HepG2 (cell line): ENCODE data around the gene TAP1. TPM values are rescaled to one million over a fixed set of nuclear protein-coding genes. Genes with fewer than 3 reads are reported as not detected.

ENCODE experiments used
- ATAC-seq: fragments of 200-7000 bp; cut with Tn5 transposase; 3 replicates; pipeline ENCODE4 v1.9.1; 2020; ENCODE audit warnings: mild to moderate bottlenecking, moderate library complexity
- BruUV-seq: library from RNA; stranded (reverse); fragments of 400-500 nt; replicated peaks from 2 replicates; lab custom pipeline; 2021; lab: Mats Ljungman, UMichigan
- CTCF ChIA-PET: fragments of 300-600 bp; formaldehyde crosslinking; extraction: SDS; loops from one replicate; lab custom pipeline; 2021; ENCODE audit warnings: low total read pairs, inconsistent platforms, low intra/inter-chr PET ratio; lab: Yijun Ruan, JAX
- POLR2A ChIA-PET: fragments of 350-600 bp; sonication (Branson Sonifier 250); formaldehyde crosslinking; loops from one replicate; lab custom pipeline; 2020; ENCODE audit warnings: antibody characterized with exemption, inconsistent platforms; lab: Yijun Ruan, JAX
- DNase-seq: peaks from one replicate; pipeline ENCODE4 v3.0.0-alpha.2; 2015; ENCODE audit warnings: low spot score
- FAIRE-seq: peaks from 3 replicates; lab custom pipeline; 2011; peaks lifted over from hg19 to GRCh38; lab: Jason Lieb, UNC
- H2AFZ ChIP-seq: one replicate; pipeline ENCODE4 v1.6.1; 2011; ENCODE audit warnings: low read length, inconsistent platforms
- H3K27ac ChIP-seq: fragments of 300-600 bp; 3 replicates; pipeline ENCODE4 v1.8.0; 2011; ENCODE audit warnings: mixed run types, mild to moderate bottlenecking, mixed read lengths, low read length, inconsistent platforms; ENCODE audit not compliant: insufficient read depth; ENCODE audit errors: extremely low read length
- H3K27me3 ChIP-seq, 2 experiments: fragments of 200-600 bp in 1 of 2; 2 replicates in 1 of 2; 3 replicates in 1 of 2; pipeline versions ENCODE4 v1.6.0 to v1.8.0; 2011; ENCODE audit warnings: low read length in 2 of 2, mild to moderate bottlenecking in 2 of 2, moderate library complexity in 2 of 2, inconsistent platforms in 1 of 2; ENCODE audit not compliant: insufficient read depth in 2 of 2, control insufficient read depth in 1 of 2
- H3K36me3 ChIP-seq, 2 experiments: fragments of 200-600 bp in 1 of 2; replicated peaks in 1 of 2; 2 replicates in 1 of 2; 3 replicates in 1 of 2; pipeline versions ENCODE4 v1.5.1 to v1.8.0; 2011; ENCODE audit warnings: low read length in 2 of 2, inconsistent platforms in 1 of 2; ENCODE audit not compliant: insufficient read depth in 2 of 2, control insufficient read depth in 1 of 2
- H3K4me1 ChIP-seq: 2 replicates; pipeline ENCODE4 v1.5.1; 2012; ENCODE audit warnings: low read length, inconsistent platforms; ENCODE audit not compliant: insufficient read depth
- H3K4me2 ChIP-seq: 2 replicates; pipeline ENCODE4 v1.6.0; 2011; ENCODE audit warnings: low read depth, low read length, inconsistent platforms
- H3K4me3 ChIP-seq, 3 experiments: fragments of 200-600 bp in 1 of 3; sonication (generic), shearing (Covaris generic) in 1 of 3; replicated peaks in 1 of 3; 2 replicates each; pipeline ENCODE4 v1.5.1; 2011 to 2016; ENCODE audit warnings: low read length in 3 of 3, inconsistent platforms in 2 of 3, low read depth in 2 of 3, mild to moderate bottlenecking in 2 of 3, control low read depth in 1 of 3, mixed read lengths in 1 of 3; ENCODE audit not compliant: insufficient read depth in 1 of 3
- H3K79me2 ChIP-seq: one replicate; pipeline ENCODE4 v1.6.1; 2011; ENCODE audit warnings: low read length, inconsistent platforms; ENCODE audit not compliant: insufficient read depth
- H3K9ac ChIP-seq: 2 replicates; pipeline ENCODE4 v1.6.0; 2011; ENCODE audit warnings: mild to moderate bottlenecking, low read depth, low read length, inconsistent platforms; ENCODE audit not compliant: insufficient read depth
- H3K9me3 ChIP-seq: 2 replicates; pipeline ENCODE4 v1.5.1; 2012; ENCODE audit warnings: mild to moderate bottlenecking, low read length
- H4K20me1 ChIP-seq: 2 replicates; pipeline ENCODE4 v1.6.0; 2011; ENCODE audit warnings: inconsistent platforms, mild to moderate bottlenecking, low read length, moderate library complexity; ENCODE audit not compliant: insufficient read depth
- AFF4 ChIP-seq: sonication (generic); formaldehyde crosslinking; IDR thresholded peaks from 2 replicates; pipeline ENCODE4 v1.4.0; 2020; ENCODE audit warnings: missing genetic modification reagents
- CCDC6 ChIP-seq: sonication (generic); formaldehyde crosslinking; IDR thresholded peaks from 2 replicates; pipeline ENCODE4 v1.8.1; 2022; ENCODE audit warnings: mild to moderate bottlenecking, missing genetic modification reagents, moderate library complexity
- ELF1 ChIP-seq: sonication (generic); formaldehyde crosslinking; IDR thresholded peaks from 2 replicates; pipeline ENCODE4 v1.4.0; 2020; ENCODE audit warnings: missing genetic modification reagents
- GABPB1 ChIP-seq: IDR thresholded peaks from 2 replicates; pipeline ENCODE4 v1.6.1; 2016; ENCODE audit warnings: mild to moderate bottlenecking, missing genetic modification reagents, moderate library complexity, missing compliant biosample characterization
- HMG20B ChIP-seq: conservative IDR thresholded peaks from 2 replicates; pipeline ENCODE4 v1.6.1; 2016; ENCODE audit warnings: missing genetic modification reagents, missing compliant biosample characterization
- SP2 ChIP-seq: sonication (generic); formaldehyde crosslinking; IDR thresholded peaks from 2 replicates; pipeline ENCODE4 v1.5.1; 2020; ENCODE audit warnings: mild to moderate bottlenecking, missing genetic modification reagents
- ZNF44 ChIP-seq: sonication (generic); formaldehyde crosslinking; IDR thresholded peaks from 2 replicates; pipeline ENCODE4 v1.5.1; 2020; ENCODE audit warnings: mild to moderate bottlenecking, missing genetic modification reagents
- ZNF589 ChIP-seq: sonication (generic); formaldehyde crosslinking; conservative IDR thresholded peaks from 2 replicates; pipeline ENCODE4 v1.8.0; 2022; ENCODE audit warnings: mild to moderate bottlenecking, moderate library complexity, missing genetic modification reagents
- WGBS: methylation state at CpG from one replicate; pipeline ENCODE4 v1.1.6; 2017; ENCODE audit warnings: low lambda C conversion rate; 5-methylcytosine and 5-hydroxymethylcytosine counted together
- in situ Hi-C: cut with HindIII; loops from 2 replicates; pipeline ENCODE4 v1.10.0; 2017; ENCODE audit warnings: low pct_unique_long_range_greater_than_20kb; ENCODE audit not compliant: extremely low pct_ligation_motif_present
- intact Hi-C: fragments of 100-400 bp; cut with micrococcal nuclease; formaldehyde crosslinking; loops from one replicate; pipeline ENCODE4 v1.10.0; 2022; ENCODE audit not compliant: unreplicated experiment
- polyA plus RNA-seq, 8 experiments: library from polyadenylated mRNA; depleted of rRNA in 3 of 8; stranded (reverse) in 7 of 8; unstranded in 1 of 8; fragments of >200 nt; fragmentation: Illumina TruSeq in 4 of 8; extraction: Trizol in 4 of 8; gene quantifications; 2 replicates each; pipeline versions ENCODE4 v1.2.1 to v1.2.3, GENCODE V29; 2011 to 2016; ENCODE audit warnings: low read depth in 4 of 8, missing spikeins in 1 of 8, mixed read lengths in 1 of 8; ENCODE audit not compliant: insufficient read depth in 1 of 8
- total RNA-seq, 5 experiments: library from RNA; depleted of rRNA; stranded (reverse); fragments of >200 nt; fragmentation: Illumina TruSeq; extraction: Trizol; gene quantifications; 2 replicates each; pipeline ENCODE4 v1.2.3, GENCODE V29; 2016; ENCODE audit warnings: low read depth in 1 of 5
- TF ChIP-seq, protein P1 (sequence below): sonication (generic); formaldehyde crosslinking; IDR thresholded peaks from 2 replicates; pipeline ENCODE4 v1.9.0; 2021; ENCODE audit warnings: missing genetic modification reagents, borderline replicate concordance
- TF ChIP-seq, protein P2 (sequence below): sonication (generic); formaldehyde crosslinking; IDR thresholded peaks from 2 replicates; pipeline ENCODE4 v1.5.1; 2020; ENCODE audit warnings: mild to moderate bottlenecking, moderate library complexity, missing genetic modification reagents
- TF ChIP-seq, protein P3 (sequence below): sonication (generic); formaldehyde crosslinking; IDR thresholded peaks from 2 replicates; pipeline ENCODE4 v1.4.0; 2020; ENCODE audit warnings: mild to moderate bottlenecking, missing genetic modification reagents

Gene TAP1
- total and polyA plus RNA-seq, 2 of the 13 experiments (the other 11 are each of a cell fraction or from before 2014, with no cell fraction given), result 31.2 to 52.2 TPM

DNA sequence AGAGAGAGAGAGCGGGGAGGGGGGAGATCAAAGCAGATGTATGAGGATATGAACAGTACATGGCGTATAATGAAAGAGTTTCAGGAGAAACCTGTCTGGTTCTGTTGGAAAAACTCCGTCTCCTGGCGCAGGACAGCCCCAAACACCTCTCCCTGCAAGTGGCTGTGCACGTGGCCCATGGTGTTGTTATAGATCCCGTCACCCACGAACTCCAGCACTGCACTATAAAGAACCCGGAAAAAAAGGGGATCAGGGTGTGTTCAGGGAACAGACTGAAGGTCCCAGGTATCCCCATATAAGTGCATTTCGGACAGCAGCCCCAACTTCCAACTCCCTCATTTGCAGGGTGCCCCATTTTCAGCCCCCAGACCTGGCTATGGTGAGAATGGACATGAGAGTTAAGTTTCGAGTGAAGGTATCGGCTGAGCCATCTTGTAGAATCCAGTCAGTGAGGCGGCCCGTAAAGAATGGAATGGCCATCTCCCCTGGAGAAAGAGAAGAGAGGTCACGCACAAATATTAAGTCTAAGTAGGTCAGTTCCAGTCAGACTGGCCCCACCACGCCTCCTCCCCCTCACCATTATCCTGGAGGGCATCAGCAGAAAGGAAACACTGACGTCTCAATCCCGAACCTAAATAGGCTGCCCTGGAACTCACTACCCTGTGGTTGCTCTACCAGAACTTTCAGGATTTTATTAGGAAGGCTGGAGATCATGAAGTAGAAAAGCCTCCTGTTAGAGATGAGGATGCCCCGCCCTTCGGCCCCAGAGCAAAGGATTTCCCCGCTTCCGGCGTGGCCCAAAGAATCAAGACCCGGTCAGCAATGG lies 1.3 kb downstream of the TAP1 start:
- peaks cover 0 to 6% of the 10 kb centered on the region in 2 experiments; a peak in 1 of 5 replicates for H3K36me3 ChIP-seq
- H3K9ac ChIP-seq, result peak overlapping the region; percentile 72
- 61% methylated on average over 23 of the region's 23 CpGs for WGBS
- no peaks in the 10 kb centered on the region; a peak in 1 of 5 replicates for H3K27me3 ChIP-seq
- H3K4me2 ChIP-seq, result peak overlapping the region; percentile 98
- POLR2A ChIA-PET, result interaction anchor here (0.8 to 3.8 kb wide), 5 partner anchors 7 to 118 kb away, joined by 3 to 69 read pairs (median 41); partner anchors contain the start of genes BRD2, PSMB8 and TAP2
- H3K4me1 ChIP-seq, result peaks cover 26% of the 10 kb centered on the region
- no peak overlapping the region for H2AFZ ChIP-seq
- H4K20me1 ChIP-seq, result no peaks in the 10 kb centered on the region
- BruUV-seq, result TSS peak; percentile 50
- ATAC-seq, result no peak
- no peaks in the 10 kb centered on the region for H3K9me3 ChIP-seq
- H3K27ac ChIP-seq, result peak overlapping the region; percentile 62
- FAIRE-seq, result no peak
- intact Hi-C loops (no loop called here), in situ Hi-C loops (no loop called here)
- DNase-seq, result no peak
- H3K79me2 ChIP-seq, result no peaks in the 10 kb centered on the region
- H3K4me3 ChIP-seq, result peak overlapping the region; percentile 93 to 96 (median 95)
- CTCF ChIA-PET, result no interaction called here
- 0 out of 2 replicates have a peak, but pooled peaks have one; percentile 7 for TF ChIP-seq ZNF44 (CRISPR knock-in tag)
- TF ChIP-seq HMG20B, result 0 out of 2 replicates have a peak, but pooled peaks have one; percentile 7
- TF ChIP-seq, protein P1, sequence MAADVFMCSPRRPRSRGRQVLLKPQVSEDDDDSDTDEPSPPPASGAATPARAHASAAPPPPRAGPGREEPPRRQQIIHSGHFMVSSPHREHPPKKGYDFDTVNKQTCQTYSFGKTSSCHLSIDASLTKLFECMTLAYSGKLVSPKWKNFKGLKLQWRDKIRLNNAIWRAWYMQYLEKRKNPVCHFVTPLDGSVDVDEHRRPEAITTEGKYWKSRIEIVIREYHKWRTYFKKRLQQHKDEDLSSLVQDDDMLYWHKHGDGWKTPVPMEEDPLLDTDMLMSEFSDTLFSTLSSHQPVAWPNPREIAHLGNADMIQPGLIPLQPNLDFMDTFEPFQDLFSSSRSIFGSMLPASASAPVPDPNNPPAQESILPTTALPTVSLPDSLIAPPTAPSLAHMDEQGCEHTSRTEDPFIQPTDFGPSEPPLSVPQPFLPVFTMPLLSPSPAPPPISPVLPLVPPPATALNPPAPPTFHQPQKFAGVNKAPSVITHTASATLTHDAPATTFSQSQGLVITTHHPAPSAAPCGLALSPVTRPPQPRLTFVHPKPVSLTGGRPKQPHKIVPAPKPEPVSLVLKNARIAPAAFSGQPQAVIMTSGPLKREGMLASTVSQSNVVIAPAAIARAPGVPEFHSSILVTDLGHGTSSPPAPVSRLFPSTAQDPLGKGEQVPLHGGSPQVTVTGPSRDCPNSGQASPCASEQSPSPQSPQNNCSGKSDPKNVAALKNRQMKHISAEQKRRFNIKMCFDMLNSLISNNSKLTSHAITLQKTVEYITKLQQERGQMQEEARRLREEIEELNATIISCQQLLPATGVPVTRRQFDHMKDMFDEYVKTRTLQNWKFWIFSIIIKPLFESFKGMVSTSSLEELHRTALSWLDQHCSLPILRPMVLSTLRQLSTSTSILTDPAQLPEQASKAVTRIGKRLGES, result no peak
- TF ChIP-seq, protein P2, sequence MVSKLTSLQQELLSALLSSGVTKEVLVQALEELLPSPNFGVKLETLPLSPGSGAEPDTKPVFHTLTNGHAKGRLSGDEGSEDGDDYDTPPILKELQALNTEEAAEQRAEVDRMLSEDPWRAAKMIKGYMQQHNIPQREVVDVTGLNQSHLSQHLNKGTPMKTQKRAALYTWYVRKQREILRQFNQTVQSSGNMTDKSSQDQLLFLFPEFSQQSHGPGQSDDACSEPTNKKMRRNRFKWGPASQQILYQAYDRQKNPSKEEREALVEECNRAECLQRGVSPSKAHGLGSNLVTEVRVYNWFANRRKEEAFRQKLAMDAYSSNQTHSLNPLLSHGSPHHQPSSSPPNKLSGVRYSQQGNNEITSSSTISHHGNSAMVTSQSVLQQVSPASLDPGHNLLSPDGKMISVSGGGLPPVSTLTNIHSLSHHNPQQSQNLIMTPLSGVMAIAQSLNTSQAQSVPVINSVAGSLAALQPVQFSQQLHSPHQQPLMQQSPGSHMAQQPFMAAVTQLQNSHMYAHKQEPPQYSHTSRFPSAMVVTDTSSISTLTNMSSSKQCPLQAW (CRISPR knock-in tag), result no peak
- 0 out of 2 replicates have a peak, but pooled peaks have one; percentile 1 for TF ChIP-seq SP2 (CRISPR knock-in tag)
- TF ChIP-seq, protein P3, sequence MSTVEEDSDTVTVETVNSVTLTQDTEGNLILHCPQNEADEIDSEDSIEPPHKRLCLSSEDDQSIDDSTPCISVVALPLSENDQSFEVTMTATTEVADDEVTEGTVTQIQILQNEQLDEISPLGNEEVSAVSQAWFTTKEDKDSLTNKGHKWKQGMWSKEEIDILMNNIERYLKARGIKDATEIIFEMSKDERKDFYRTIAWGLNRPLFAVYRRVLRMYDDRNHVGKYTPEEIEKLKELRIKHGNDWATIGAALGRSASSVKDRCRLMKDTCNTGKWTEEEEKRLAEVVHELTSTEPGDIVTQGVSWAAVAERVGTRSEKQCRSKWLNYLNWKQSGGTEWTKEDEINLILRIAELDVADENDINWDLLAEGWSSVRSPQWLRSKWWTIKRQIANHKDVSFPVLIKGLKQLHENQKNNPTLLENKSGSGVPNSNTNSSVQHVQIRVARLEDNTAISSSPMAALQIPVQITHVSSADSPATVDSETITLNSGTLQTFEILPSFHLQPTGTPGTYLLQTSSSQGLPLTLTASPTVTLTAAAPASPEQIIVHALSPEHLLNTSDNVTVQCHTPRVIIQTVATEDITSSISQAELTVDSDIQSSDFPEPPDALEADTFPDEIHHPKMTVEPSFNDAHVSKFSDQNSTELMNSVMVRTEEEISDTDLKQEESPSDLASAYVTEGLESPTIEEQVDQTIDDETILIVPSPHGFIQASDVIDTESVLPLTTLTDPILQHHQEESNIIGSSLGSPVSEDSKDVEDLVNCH, result no peak
- TF ChIP-seq ZNF589 (CRISPR knock-in tag), result no peak
- no peak for TF ChIP-seq AFF4 (CRISPR knock-in tag)
- peak; percentile 28; the same call in 1 of the 2 replicates for TF ChIP-seq GABPB1 (CRISPR knock-in tag)
- no peak for TF ChIP-seq CCDC6
- 0 out of 2 replicates have a peak, but pooled peaks have one; percentile 11 for TF ChIP-seq ELF1 (CRISPR knock-in tag)
